Natural killer cell (primary cell): Measurements from ENCODE around the gene IL4R. TPM values are rescaled to one million over a fixed set of nuclear protein-coding genes. Genes with fewer than 3 reads are reported as not detected.
A peak's percentile ranks its signal among the peaks of the same experiment; 100 is the strongest.
"Not testable (repeated sequence)": the region's sequence is repeated elsewhere in the genome, so short reads cannot be mapped to it uniquely, and the experiment has no call there.

Experiments
- ATAC-seq, 3 donors: fragments of 150-1000 bp in 2 of 3; fragments of 200-7000 bp in 1 of 3; cut with Tn5 transposase; 1 replicate in 1 of 3; 2 replicates in 2 of 3; pipeline ENCODE4 v1.10.0; 2021; ENCODE audit warnings: mild to moderate bottlenecking in 2 of 3, moderate library complexity in 2 of 3
- DNase-seq, 2 donors: peaks; one replicate each; pipeline versions ENCODE4 v3.0.0 to v3.0.0-alpha.2; 2013 to 2021; ENCODE audit warnings: mixed read lengths in 1 of 2
- H3K27ac ChIP-seq: one replicate; pipeline ENCODE4 v1.5.1; 2013; ENCODE audit warnings: mild to moderate bottlenecking, low read length
- H3K27me3 ChIP-seq: one replicate; pipeline ENCODE4 v1.6.1; 2013; ENCODE audit warnings: low read length; ENCODE audit not compliant: control insufficient read depth, insufficient read depth
- H3K36me3 ChIP-seq: one replicate; pipeline ENCODE4 v1.6.1; 2013; ENCODE audit warnings: low read length; ENCODE audit not compliant: control insufficient read depth, insufficient read depth
- H3K4me1 ChIP-seq: one replicate; pipeline ENCODE4 v1.6.1; 2013; ENCODE audit warnings: low read length; ENCODE audit not compliant: control insufficient read depth, insufficient read depth
- H3K4me3 ChIP-seq: one replicate; pipeline ENCODE4 v1.5.1; 2013; ENCODE audit warnings: low read length
- H3K9me3 ChIP-seq: one replicate; pipeline ENCODE4 v1.6.1; 2013; ENCODE audit warnings: low read length; ENCODE audit not compliant: control insufficient read depth, insufficient read depth
- H3K27ac Mint-ChIP-seq, 2 donors: one replicate each; pipeline ENCODE4 v1.8.0; 2022; ENCODE audit warnings: mild to moderate bottlenecking in 2 of 2, mixed read lengths in 2 of 2, moderate library complexity in 1 of 2
- H3K27me3 Mint-ChIP-seq, 2 donors: one replicate each; pipeline ENCODE4 v1.8.0; 2022; ENCODE audit warnings: low read depth in 2 of 2, mixed read lengths in 2 of 2
- H3K36me3 Mint-ChIP-seq: one replicate; pipeline ENCODE4 v1.8.0; 2022; ENCODE audit warnings: mixed read lengths
- H3K4me1 Mint-ChIP-seq, 2 donors: one replicate each; pipeline ENCODE4 v1.8.0; 2022; ENCODE audit warnings: mixed read lengths in 2 of 2
- H3K4me3 Mint-ChIP-seq: one replicate; pipeline ENCODE4 v1.8.0; 2022; ENCODE audit warnings: mild to moderate bottlenecking, moderate library complexity, mixed read lengths
- H3K9me3 Mint-ChIP-seq, 2 donors: one replicate each; pipeline ENCODE4 v1.8.0; 2022; ENCODE audit warnings: mixed read lengths in 2 of 2
- CTCF ChIP-seq: fragments of 200-600 bp; IDR thresholded peaks from one replicate; pipeline ENCODE4 v1.8.0; 2022; ENCODE audit warnings: antibody characterized with exemption
- WGBS: methylation state at CpG from one replicate; pipeline ENCODE4 v1.1.7; 2013; ENCODE audit warnings: missing lambda C conversion rate; ENCODE audit not compliant: insufficient coverage; 5-methylcytosine and 5-hydroxymethylcytosine counted together
- intact Hi-C: fragments of 100-400 bp; cut with micrococcal nuclease; formaldehyde crosslinking; loops from one replicate; pipeline ENCODE4 v1.14.2; 2022
- total RNA-seq, 4 donors: library from RNA; stranded (reverse); fragments of 120-200 nt in 1 of 4; gene quantifications; one replicate each; pipeline versions ENCODE4 v1.2.3 to v1.2.4, GENCODE V29; 2013 to 2022

IL4R gene
- total RNA-seq, 3 donors from 2014 or later (not counting 1 experiment from before 2014, with no cell fraction given): 70.2 to 87.2 (median 86.0) TPM

- no peak overlapping the region for H3K4me3 Mint-ChIP-seq
- Histone ChIP-seq H3K36me3 (no peaks in the 10 kb centered on the region), H3K27me3 (no peaks in the 10 kb centered on the region), H3K27ac (no peak overlapping the region), H3K9me3 (no peaks in the 10 kb centered on the region), H3K4me3 (no peak overlapping the region), H3K4me1 (peaks cover 4% of the 10 kb centered on the region)
- ATAC-seq (no peak), DNase-seq (no peak)
- H3K36me3 Mint-ChIP-seq: peaks cover 34% of the 10 kb centered on the region
- peaks cover 2 to 14% of the 10 kb centered on the region in 2 donors for H3K9me3 Mint-ChIP-seq
- no peak for TF ChIP-seq CTCF
- intact Hi-C loops: loop anchor here (2.0 kb wide), 1 partner anchor 23 kb away; no protein-coding TSS in a partner anchor
- no peak overlapping the region for H3K27ac Mint-ChIP-seq
- peaks cover 23 to 33% of the 10 kb centered on the region in 2 donors for H3K4me1 Mint-ChIP-seq
- H3K27me3 Mint-ChIP-seq: no peaks in the 10 kb centered on the region
Observed at GRCh38 chr16:27390151-27390550, 76.4 kb downstream of the IL4R start.

- H3K4me3 Mint-ChIP-seq: peak overlapping the region; percentile 15
- no peak overlapping the region for H3K4me3 ChIP-seq
- H3K4me1 ChIP-seq: no peaks in the 10 kb centered on the region
- H3K27me3 Mint-ChIP-seq: no peaks in the 10 kb centered on the region
- H3K9me3 Mint-ChIP-seq: peaks cover 2 to 14% of the 10 kb centered on the region in 2 donors
- H3K4me1 Mint-ChIP-seq: peaks cover 23 to 33% of the 10 kb centered on the region in 2 donors
- H3K9me3 ChIP-seq: no peaks in the 10 kb centered on the region
- peaks cover 34% of the 10 kb centered on the region for H3K36me3 Mint-ChIP-seq
- H3K27ac ChIP-seq: no peak overlapping the region
- no peaks in the 10 kb centered on the region for H3K27me3 ChIP-seq
- no peak overlapping the region for H3K27ac Mint-ChIP-seq
- WGBS: no CpG with 5 or more reads among the region's 1 CpG
- TF ChIP-seq CTCF: no peak
- intact Hi-C loops: no loop called here
- ATAC-seq: no peak
- H3K36me3 ChIP-seq: no peaks in the 10 kb centered on the region
- DNase-seq: no peak
Observed at GRCh38 chr16:27392671-27393070, 78.9 kb downstream of the IL4R start.

- Mint-ChIP-seq H3K36me3 (peaks cover 34% of the 10 kb centered on the region), H3K27ac (peak overlapping the region in 1 of 2 donors; percentile 7), H3K27me3 (no peaks in the 10 kb centered on the region), H3K4me1 (peaks cover 34 to 44% of the 10 kb centered on the region in 2 donors), H3K9me3 (peaks cover 2 to 16% of the 10 kb centered on the region in 2 donors), H3K4me3 (no peak overlapping the region)
- Histone ChIP-seq H3K9me3 (no peaks in the 10 kb centered on the region), H3K27ac (no peak overlapping the region), H3K36me3 (no peaks in the 10 kb centered on the region), H3K27me3 (no peaks in the 10 kb centered on the region), H3K4me3 (no peak overlapping the region), H3K4me1 (peaks cover 15% of the 10 kb centered on the region)
- no peak for TF ChIP-seq CTCF
- no peak for ATAC-seq
- DNase-seq: no peak
- intact Hi-C loops: no loop called here
Observed at GRCh38 chr16:27394516-27394915, 80.7 kb downstream of the IL4R start.

- H3K9me3 Mint-ChIP-seq, H3K4me3 ChIP-seq, H3K36me3 ChIP-seq, H3K27ac ChIP-seq, intact Hi-C loops, H3K27me3 ChIP-seq, ATAC-seq, H3K27me3 Mint-ChIP-seq, DNase-seq, H3K9me3 ChIP-seq: not testable (repeated sequence)
- WGBS: 68% methylated on average over 14 of the region's 15 CpGs
- H3K4me1 Mint-ChIP-seq: peaks cover 62 to 64% of the 10 kb centered on the region in 2 donors
- H3K4me3 Mint-ChIP-seq: peak overlapping the region; percentile 57
- peaks cover 53% of the 10 kb centered on the region for H3K4me1 ChIP-seq
- peaks cover 15% of the 10 kb centered on the region for H3K36me3 Mint-ChIP-seq
- peak overlapping the region in 1 of 2 donors; percentile 99 for H3K27ac Mint-ChIP-seq
Observed at GRCh38 chr16:27398341-27398893, 84.6 kb downstream of the IL4R start.
